NT2/D1 (cell line): ENCODE measurements around the gene SPATA2.

ENCODE experiments used
- SUZ12 ChIP-seq: IDR thresholded peaks from 2 replicates; pipeline ENCODE4 v1.6.1; 2011; ENCODE audit not compliant: insufficient read length, insufficient read depth; ENCODE audit errors: extremely low read depth
- YY1 ChIP-seq: IDR thresholded peaks from 2 replicates; pipeline ENCODE4 v1.6.1; 2011; ENCODE audit not compliant: insufficient read length, insufficient read depth
- ZNF274 ChIP-seq: IDR thresholded peaks from 2 replicates; pipeline ENCODE4 v1.6.1; 2011; ENCODE audit warnings: mild to moderate bottlenecking, low read depth, low read length

DNA sequence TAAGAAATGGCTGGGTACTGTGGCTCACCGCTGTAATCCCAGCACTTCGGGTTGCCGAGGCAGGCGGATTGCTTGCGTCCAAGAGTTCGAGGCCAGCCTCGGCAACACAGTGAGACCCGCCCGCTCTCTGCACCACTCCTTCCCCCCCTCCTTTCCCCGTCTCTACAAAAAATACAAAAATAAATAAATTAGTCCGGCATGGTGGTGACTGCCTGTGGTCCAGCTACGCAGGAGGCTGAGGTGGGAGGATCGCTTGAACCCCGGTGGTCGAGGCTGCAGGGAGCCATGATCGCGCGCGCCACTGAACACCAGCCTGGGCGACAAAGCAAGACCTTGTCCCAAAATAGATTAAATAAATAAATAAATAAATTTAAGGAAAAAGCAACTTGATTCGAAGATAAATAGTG, 20.4 kb upstream of the SPATA2 start:
- TF ChIP-seq ZNF274 (no peak), YY1 (no peak), SUZ12 (no peak)
